NCI-H2107 treated with DMSO at 0.1 percent for 48 hours (cell line): ENCODE measurements around the gene PROSER3.

ENCODE experiments used
- DNase-seq: peaks from one replicate; lab custom pipeline; 2025; ENCODE audit not compliant: unreplicated experiment; lab: John Stamatoyannopoulos, UW

Gene PROSER3

GRCh38 chr19:35775298-35776101 lies 17.5 kb downstream of the PROSER3 start, which contains the start of gene ARHGAP33:
Gene ARHGAP33, plus strand, starts transcription at chr19:35775564. Its CDS starts 95 bp downstream, at chr19:35775659.
- peak; percentile 93 for DNase-seq

- DNase-seq: no peak
These were observed 18.3 kb downstream of the PROSER3 start for GRCh38 chr19:35776102-35776788.

GRCh38 chr19:35777086-35777841 lies 19.3 kb downstream of the PROSER3 start:
- no peak for DNase-seq

GRCh38 chr19:35777961-35778360 lies 20.0 kb downstream of the PROSER3 start:
- no peak for DNase-seq

GRCh38 chr19:35779033-35779432 lies 21.1 kb downstream of the PROSER3 start:
- DNase-seq: peak; percentile 4

GRCh38 chr19:35780058-35780457 lies 22.1 kb downstream of the PROSER3 start:
- DNase-seq: no peak

GRCh38 chr19:35780717-35781116 lies 22.7 kb downstream of the PROSER3 start:
- no peak for DNase-seq

GRCh38 chr19:35781650-35782049 lies 23.7 kb downstream of the PROSER3 start:
- DNase-seq: no peak

- no peak for DNase-seq
These were observed 24.6 kb downstream of the PROSER3 start for GRCh38 chr19:35782589-35782988.

GRCh38 chr19:35783469-35784434 lies 25.8 kb downstream of the PROSER3 start:
- no peak for DNase-seq

- no peak for DNase-seq
These were observed 26.7 kb downstream of the PROSER3 start for GRCh38 chr19:35784503-35785338.

- no peak for DNase-seq
These were observed 27.3 kb downstream of the PROSER3 start for GRCh38 chr19:35785339-35785627.

GRCh38 chr19:35786299-35787160 lies 28.6 kb downstream of the PROSER3 start:
- DNase-seq: no peak

- no peak for DNase-seq
These were observed 29.3 kb downstream of the PROSER3 start for GRCh38 chr19:35787227-35787799.

- no peak for DNase-seq
These were observed 30.4 kb downstream of the PROSER3 start for GRCh38 chr19:35788205-35788960.

GRCh38 chr19:35789195-35789977 lies 31.4 kb downstream of the PROSER3 start:
- no peak for DNase-seq
